Medulla oblongata (tissue), 1 donor: ENCODE data around the gene MRM3.
"Not testable (repeated sequence)": the region's sequence is repeated elsewhere in the genome, so short reads cannot be mapped to it uniquely, and the experiment has no call there.

Experiments used
- DNase-seq: peaks from one replicate; pipeline ENCODE4 v3.0.0-alpha.2; 2015; ENCODE audit errors: extremely low spot score

MRM3 gene

DNA sequence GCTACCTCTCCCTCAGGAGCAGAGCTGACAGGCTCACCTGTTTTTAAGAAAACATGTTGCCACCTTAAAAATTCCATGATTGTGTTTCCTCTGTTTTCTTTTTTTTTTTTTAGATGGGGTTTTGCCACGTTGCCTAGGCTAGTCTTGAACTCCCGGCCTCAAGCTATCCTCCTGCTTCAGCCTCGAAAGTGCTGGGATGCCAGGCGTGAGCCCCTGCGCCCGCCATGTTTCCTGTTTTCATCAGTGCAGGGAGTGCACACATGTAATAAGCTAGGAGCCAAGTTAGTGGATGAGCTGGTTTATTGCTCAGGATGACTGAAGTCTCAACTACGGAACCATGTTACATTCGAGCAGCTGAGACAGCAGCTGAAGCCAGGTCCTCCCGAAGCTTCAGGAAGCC, 13.6 kb downstream of the MRM3 start:
- DNase-seq, result no peak

DNA sequence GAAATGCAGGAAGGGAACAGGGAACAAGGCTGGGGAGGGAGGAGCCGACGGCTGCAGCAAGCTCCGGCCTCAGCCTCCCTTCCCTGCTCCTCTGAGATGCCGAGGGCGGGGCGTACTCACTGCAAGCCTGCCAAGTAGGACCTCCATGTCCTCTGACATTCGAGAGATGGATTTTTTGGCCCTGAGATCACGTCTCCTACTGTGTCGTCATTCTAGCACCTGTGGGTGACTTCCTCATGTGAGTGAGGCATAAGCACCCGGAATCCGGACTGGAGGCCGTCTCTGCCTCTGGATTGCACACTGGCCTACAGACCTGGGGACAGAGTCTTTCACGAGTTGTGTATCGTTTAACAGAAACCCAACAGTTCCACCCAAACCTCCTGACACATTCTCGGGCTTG, 14.5 kb downstream of the MRM3 start:
- no peak for DNase-seq

DNA sequence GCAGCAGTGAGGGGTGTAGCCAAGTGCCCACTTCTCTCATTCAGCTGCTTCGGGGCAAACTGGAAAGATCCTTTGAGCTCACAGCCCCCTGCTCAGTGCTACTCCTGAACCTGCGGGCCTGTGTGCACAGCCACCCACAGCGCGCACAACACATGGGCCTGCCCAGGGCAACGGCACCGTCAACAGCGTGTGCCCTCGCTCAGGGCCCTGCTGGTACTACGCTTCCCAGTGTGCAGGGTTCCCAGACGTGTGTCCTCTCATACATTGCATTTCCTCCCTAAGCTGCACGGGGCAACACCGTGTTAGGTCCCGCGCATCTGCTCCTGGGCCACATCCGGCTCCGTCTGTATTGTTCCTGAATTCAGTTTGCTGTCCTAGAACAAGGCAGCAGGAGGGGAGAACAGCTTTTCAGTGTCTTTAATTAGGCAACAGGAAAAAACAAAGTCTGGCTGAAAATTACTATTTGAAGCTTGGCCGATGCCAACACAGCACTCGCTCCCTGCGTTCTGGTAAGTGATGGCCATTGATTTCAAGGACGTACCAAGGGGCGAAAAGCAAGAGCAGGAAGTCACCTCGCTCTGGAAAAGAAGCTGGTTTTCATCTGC, 15.2 kb downstream of the MRM3 start:
- no peak for DNase-seq

DNA sequence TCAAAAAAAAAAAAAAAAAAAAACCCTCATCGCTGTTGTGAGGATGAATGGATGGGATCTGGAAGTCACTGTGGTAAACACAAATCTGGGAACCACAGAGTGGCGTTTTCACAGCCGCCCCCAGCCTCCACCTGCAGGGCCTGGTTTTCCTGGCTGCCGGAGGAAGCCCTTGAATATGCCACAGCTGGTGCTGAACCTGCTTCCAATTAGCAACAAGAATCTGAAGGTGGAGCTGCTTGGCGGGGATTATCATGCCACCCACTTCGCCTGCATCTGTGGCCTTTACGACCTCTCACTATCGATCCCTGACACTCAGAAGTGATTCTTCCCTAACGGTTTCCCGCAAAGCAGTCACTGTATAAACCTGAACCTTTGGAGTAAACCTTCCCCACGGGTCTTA, 16.1 kb downstream of the MRM3 start:
- DNase-seq, result no peak

DNA sequence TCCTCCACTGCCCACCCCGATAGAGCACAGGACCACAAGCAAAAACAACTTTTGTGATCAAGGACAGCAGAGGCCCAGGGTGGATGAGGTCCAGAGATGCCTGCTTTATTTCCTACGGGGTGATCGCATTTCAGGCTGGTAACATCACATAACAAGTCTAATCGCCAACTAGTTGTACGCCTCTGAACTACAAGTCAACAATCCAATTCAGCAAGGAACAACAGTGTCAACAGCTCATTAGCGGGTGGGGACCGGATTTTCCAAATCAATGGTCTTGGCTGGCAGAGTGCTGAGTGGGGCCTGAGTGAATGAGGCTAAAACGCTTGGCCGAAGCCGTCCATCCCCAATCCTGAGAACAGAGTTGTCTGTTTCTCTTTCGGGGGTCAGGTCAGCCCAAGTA, 17.1 kb downstream of the MRM3 start:
- no peak for DNase-seq

DNA sequence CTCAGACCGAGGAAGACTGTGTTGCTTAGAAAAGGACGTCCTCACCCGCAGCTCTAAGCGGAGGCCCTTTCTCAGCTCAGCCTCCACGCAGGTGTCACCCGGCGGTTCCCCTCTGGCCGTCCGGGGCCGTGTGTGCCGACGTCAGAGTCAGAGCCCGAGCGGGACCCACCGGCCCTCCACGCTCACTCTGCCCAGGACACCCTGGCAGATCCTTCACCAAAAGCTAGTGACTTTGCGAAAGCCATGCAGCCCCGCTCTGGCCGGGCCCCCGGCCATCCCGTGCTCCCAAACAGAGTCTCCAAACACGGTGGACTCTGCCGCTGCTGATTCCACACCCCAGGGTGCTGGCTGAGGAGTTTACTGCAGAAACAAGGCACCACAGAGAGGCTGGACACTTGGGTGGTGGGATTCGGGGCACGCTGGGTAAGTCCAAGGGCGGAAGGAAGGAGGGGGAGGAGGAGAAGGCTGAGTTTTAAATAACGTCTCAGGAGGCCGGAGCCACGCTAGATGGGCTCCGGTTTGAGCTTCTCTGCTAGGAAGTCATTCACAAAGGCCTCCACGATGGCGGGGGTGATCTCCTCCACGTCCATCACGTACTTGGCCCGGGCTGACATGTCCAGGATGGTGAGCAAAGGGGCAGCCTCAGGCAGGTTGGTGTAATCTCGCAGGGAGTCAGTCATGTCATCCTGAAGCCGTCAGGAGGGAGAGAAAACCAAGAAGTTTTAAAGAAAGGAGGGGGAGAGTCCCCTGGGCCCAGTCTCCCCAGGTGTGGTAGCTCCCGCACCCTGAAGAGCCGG, 18.5 kb downstream of the MRM3 start:
- no peak for DNase-seq

DNA sequence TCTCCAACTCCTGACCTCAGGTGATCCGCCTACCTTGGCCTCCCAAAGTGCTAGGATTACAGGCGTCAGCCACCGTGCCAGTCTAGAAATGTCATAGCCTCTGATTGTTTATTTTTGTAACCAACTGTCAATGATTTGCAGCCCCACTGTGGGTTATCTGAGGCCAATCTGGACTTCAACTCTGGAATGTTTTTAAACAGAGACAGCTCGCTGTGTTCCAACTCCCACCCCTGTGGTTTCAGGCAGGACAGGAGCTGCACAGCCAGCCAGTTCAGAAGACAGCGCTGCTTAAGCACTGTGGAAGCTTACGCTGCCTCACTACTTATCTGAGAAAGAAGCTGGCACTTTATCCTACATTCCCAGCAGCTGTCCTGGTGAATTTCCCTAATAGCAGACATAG, 19.5 kb downstream of the MRM3 start:
- DNase-seq, result no peak

DNA sequence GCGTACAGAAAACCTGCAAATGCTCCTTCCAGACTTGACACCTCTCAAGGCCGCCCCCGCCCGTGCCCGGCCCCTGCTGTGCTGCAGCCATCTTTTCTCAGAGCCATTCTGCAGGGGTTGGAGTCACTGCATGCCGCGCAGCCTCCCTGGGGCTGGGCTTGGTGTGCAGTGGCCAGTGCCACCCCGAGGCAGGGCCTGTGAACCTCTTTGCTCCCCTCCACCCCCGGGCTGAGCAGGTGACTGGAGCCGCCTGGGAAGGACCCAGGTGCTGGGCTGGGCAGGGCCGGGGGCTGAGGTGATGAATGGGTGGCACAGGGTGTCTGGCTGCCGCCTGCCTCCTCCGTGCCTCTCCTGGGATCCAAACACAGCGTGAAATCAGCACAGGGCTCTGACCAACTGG, 20.3 kb downstream of the MRM3 start:
- no peak for DNase-seq

DNA sequence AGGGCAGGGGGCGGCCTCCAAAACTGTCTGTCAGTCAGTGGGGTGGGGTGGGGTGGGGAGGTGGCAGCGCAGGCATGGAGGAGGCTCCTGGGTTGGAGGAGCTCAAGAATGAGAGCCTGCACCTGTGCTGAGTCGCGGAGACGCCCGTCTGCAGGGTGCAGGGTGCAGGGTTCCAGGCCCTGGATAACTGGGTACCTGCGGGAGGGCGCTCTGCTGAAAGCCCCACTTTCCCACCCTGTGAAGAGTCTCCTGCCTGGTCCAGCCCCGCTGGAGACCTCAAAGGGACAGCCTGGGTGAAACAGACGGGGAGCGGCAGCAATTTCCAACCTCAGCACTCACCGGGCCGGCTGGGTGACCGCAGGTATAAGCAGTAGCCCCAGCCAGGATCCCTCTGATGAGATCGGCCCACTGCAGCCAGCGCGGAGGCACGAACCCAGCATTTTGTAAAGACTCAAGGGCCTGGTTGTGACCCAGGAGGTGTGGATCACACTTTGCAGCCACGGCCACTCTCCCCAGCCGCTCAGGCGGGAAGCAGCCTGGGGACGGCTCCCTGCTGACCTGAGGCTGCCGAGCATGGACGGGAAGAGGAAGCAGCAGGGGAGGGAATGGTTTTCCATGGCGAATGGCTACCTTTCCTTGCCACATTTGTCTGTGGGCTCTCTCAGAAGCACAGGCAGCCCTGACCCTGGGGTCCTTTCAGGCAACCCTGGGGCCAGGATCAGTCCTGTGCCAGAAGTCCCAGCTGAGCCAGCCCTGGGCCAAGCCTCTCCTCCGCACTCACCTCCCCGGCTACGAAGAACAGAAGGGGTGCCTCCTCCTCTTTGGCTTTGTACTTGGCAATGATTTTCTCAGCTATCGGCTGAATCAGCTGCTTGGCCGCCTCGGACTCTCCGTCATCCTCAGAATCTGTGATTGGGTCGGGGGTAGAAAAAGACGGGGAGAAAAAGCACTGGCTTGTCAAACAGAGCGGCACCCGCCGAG, 21.0 kb downstream of the MRM3 start:
- DNase-seq, result no peak

DNA sequence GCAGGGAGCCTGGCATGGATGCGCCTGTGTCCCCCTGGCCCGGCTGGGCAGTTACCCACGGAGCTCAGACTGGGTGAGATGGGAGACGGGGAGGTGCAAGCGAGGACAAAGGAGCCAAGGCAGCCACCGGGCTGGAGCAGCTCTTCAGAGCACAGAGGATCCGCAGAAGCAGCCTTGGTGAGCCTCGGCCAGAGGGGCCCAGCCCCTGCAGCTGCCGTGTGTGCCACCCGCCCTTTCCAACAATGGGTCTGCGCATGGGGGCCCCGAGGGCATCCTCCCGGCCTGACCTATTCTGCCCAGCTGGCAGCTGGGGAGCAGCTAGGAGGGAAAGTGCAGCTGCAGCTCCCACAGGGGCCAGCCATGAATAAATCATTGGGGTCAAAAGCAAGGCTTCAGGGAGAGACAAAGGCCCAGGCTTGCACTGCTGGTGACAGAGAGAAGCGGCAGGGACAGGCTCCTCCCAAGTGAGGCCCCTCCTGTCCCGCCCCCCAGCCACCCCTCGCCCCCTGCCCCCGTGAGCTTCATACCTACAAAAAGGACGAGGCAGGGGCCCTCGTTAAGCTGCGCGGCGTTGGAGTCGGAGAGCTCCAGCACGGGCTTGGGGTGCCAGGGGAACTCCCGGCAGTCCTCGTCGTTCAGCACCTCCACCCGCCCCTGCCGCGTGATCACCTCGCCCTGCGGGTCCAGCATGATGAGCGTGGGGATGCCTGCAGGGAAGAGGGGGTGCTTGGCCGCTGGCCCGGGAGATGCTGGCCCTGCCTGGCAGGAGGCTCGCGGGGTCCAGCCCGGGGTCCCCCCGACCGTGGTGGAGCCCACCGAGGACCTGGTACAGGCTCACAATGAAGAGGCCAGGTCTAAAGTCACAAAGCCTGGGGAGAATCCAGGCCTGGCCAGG, 22.6 kb downstream of the MRM3 start:
- DNase-seq, result no peak

DNA sequence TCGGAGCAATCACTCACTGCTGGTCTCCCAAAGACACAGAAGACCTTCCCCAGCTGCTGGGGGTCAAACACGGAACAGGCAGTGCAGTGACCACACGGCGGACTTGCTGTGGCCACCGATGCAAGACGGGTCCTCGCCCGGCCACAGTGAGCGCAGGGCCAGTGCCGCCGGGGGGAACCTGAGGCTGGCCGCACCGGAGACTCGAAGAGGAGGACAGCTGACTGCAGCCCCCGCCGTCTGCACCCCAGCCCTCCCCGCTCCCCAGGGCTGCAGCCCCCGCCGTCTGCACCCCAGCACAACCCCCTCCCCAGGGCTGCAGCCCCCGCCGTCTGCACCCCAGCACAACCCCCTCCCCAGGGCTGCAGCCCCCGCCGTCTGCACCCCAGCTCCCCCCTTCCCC, 23.7 kb downstream of the MRM3 start:
- DNase-seq, result not testable (repeated sequence)

DNA sequence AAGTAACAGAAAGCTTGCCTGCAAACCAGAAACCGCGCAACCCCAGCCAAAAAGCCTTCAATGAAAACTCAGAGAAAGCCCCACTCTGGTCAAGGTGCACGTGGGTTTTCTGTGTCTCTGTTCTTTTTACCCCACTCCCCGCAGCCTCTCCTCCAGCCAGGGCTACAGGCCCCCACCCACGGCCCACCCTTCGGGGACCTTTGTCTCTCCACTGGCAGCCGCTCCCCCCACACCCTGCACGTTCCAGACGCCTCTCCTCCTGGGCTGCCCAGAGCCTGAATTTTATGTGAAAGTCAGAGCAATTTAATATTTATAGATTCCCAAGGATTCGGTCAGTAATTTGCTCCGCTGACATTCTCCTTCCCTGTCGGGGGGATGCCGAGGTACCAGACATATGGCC, 24.2 kb downstream of the MRM3 start:
- DNase-seq, result no peak

DNA sequence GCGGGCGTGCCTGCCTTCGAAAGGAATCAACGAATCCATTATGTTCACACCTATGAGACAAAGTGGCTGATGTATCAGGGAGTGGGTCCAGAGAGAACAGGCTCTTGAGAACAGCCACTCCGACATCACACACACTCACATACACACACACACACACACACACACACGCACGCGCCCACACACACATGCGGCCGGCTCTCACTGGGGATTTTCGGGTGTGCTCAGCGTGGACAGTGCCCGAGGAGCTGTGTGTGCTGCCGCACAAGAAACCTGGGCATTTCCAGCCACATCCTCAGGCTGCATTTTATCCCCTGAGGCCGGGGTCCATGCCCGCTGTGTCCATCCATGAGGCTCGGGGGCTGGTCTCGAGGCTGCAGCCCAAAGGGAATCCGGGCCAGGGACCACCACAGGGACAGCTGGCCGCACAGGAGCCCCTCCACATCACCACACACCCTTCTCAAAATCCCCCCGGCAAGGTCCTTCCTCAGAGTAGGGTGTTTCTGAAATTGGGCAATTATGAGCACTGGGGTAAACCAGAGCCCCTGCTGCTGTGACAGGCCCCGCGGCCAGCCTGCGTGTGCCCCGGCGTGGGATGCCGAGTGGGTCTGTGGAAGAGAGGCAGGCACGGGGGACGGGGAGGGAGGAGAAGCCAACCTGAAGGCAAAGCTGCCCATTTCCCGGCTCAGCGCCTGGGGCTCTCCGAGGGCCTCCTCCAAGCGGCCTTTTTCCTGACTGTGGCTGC, 24.8 kb downstream of the MRM3 start:
- no peak for DNase-seq

DNA sequence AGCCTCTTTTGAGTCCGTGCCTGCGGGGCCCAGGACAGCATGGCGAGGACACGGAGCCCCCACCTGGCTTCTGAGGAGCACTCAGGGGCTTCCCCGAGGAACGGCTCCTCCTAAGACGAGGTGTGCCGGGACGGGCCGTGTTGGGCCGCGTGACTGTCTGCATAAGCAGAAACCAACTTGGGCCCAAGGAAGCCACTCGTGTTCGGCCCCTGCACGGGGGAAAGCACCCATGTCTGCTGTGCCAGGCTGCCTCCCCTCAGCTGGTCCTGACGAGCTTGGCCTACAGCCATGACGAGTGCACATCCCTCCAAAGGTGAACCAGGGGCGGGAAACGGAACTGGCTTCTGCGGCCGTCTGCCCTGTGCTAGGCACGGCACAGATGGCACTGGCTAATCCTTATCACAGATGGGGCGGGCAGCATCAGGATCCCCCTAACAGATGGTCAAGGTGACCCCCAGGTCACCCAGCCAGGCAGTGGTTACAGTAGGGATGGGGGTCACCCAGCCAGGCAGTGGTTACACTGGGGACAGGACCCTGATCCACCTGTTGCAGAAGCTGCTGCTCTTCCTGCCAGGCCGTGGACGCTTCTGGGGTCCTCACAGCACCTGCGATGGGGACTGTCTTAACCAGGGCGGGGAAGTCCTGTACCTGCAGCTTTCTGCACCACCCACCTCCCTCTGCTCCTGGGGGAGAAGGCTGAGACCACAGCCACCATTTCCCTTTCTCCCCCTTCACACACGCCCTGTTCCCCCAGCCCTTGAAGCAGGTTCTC, 25.6 kb downstream of the MRM3 start:
- DNase-seq, result no peak

DNA sequence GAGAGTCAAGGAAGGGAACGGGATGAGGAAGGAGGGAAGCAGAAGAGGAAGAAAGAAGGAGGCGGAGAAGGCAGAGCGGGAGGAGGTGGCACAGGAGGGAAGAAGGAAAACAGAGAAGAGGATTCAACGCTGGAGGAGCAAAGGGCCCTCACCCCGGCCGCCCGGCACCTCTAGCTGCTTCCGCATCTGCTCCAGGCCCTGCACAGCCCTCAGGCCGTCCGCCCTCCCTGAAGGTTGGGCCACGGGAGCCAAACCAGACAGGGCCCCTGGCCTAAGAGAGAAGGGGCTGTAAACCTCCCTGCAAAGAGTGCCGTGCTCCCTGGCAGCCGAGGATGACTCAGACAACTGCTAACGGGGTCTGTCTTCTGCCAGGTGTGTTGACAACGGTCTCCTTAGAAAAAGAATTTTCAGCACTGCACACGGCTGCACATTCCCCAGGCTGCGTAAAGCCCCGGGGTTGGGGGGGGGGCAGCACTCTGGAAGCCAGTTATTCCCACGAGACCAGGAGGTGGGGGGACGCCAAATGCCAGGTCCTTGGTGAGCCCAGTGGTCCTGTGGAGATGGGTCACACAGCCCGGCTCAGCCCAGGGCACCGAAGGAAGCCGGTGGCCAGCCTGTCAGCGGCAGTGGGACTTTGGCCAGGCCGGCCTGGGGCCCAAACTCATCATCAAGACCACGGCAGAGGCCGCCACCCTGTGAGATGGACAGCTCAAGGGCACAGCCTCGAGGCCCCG, 29.1 kb downstream of the MRM3 start:
- DNase-seq, result no peak

DNA sequence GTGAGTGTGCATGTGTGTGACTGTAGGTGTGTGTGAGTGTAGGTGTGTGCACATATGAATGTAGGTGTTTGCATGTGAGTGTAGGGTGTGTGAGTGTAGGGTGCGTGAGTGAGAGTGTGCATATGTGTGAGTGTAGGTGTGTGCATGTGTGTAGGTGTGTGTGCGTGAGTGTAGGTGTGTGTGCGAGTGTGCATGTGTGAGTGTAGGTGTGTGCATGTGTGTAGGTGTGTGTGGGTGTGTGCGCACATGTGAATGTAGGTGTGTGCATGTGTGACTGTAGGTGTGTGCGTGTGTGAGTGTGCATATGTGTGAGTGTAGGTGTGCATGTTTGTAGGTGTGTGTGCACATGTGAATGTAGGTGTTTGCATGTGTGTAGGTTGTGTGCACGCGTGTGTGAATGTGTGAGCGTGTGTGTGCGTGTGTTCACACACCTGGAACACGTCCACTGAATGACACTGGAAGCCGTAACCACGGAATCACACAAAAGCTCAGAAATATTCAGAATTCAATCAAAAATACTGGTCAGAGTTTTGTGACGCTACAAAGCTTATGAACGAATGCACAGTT, 30.6 kb downstream of the MRM3 start:
- no peak for DNase-seq

DNA sequence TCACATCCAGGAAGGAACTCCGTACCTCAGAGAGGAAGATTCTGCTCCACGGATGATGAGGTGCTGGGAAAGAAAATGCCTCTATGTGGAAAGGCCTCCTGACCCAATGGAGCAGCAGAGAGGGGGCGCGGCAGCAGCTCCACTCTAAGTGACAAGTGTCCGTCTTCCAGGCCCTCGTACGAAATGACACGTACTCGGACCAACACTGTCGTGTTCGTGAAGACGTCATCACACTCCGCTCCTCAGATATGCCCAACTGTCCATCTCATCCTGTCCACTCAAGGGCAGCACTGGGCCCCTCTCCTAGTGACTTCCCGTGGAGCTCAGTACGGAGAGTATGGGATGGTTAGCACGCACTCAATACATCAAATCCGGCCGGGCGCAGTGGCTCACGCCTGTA, 32.2 kb downstream of the MRM3 start:
- DNase-seq, result no peak

DNA sequence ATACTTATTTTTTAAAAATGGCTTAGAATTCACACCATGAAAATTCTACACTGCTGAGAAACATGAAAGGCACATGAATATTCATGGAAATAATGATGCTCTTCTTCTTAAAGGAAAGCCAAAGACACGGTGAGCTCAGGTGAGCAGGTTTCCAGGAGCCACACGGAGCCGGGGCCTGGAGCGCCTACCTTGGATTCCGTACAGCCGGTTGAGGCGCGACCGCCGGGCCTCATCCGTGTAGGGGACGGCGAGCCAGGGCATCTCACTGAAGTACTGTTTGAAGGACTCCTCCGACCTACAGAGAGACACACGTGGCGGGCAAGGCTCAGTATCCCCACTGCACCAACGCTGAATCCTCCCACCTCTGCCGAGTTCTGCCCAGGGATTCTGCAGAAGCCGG, 37.1 kb downstream of the MRM3 start:
- no peak for DNase-seq

DNA sequence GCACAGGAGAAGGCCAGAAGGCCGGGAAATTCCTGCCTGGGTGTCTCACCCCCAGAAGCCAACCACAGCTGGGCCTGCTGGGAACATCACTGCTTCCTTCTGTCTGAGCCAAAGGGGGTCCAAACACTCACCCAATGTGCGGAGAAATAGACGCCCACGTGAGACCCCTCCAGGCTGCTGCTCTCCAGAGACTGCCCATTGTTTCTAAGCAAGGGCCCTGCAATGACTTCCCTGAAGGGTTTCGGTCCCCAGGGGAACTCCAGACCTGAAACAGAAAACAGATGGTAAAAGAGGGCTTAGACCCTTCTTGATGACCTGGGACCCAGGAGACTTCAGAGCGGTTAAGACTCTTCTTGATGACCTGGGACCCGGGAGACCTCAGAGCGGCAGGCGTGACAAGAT, 41.3 kb downstream of the MRM3 start:
- DNase-seq, result no peak
